Stimulated activated CD4-positive, alpha-beta T cell treated with anti-CD3 and anti-CD28 coated beads, Interleukin-2, amount 100 ng/mL, for 24 hours (primary cell): ENCODE data around the gene ZNF197.
"Not testable (repeated sequence)": the region's sequence is repeated elsewhere in the genome, so short reads cannot be mapped to it uniquely, and the experiment has no call there.

ENCODE experiments used
- DNase-seq, 2 donors: peaks; one replicate each; pipeline ENCODE4 v3.0.0-alpha.2; 2020

The ZNF197 gene

DNA sequence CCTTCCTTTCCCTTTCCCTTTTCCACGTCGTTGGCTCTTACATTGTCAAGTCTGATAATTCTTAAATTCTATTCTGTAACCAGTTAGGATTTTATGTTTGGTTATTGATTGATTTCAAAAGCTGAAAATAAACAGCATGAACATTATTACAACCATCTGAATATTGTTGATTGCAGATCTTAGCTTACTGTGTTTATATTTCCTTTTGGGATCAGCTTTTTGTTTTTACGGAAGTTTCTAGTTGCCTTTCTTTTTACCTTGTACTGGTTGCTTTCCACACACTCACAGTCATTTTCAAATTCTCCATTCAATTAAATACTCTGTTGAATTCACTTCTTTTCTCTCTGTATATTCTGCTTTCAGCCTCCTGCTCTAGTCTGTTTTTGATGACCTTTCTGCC lies 40.3 kb downstream of the ZNF197 start:
- no peak for DNase-seq

DNA sequence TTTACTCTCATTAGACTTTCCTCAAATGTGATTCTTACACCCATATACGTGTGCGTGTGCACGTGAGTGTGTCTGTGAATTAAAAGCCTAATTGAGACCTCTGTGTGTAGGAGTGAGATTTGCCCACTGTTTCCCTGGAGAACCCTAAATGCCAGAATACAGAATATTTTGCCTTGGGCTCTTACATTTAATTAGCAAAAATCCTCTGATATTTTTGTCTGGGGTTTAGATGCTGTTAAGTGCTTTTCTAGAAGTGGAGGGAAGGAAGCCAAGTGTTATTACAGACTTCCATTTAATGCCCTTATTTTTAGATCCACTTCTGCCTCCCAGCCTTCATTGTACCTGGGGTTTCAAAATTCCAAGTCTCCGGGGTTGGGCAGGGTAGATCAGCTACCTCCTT lies 41.5 kb downstream of the ZNF197 start:
- no peak for DNase-seq

- no peak for DNase-seq
Measured at GRCh38 chr3:44669760-44670159, 44.9 kb downstream of the ZNF197 start.

- not testable (repeated sequence) for DNase-seq
Measured at GRCh38 chr3:44673466-44673865, 48.6 kb downstream of the ZNF197 start.

- no peak for DNase-seq
Measured at GRCh38 chr3:44674211-44674610, 49.4 kb downstream of the ZNF197 start.

GRCh38 chr3:44678480-44679116 lies 53.8 kb downstream of the ZNF197 start:
- no peak for DNase-seq

DNA sequence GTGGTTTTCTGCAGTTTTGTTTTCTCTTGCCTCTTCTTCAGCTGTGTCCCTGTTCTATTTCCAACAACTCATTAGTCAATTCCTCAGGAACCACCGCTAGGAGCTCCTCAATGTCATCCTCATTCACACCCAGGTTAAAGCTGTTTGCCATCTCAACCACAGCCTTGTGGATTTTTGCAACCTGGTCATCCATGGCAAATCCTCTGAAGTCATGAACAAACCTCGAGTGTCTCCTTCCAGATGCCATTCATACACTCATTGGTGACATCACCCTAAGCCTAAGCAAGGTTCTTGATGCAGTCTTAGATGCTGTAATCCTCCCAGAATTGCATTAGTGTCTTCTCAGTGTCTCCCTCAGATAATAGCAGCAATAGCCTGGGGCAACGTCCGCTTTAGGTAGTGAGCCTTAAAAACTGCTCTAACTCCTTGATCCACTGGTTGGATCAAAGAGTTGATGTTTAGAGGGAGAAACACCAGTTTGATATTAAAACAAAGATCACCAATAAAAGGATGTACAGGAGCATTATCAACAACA lies 56.2 kb downstream of the ZNF197 start:
- DNase-seq = no peak

DNA sequence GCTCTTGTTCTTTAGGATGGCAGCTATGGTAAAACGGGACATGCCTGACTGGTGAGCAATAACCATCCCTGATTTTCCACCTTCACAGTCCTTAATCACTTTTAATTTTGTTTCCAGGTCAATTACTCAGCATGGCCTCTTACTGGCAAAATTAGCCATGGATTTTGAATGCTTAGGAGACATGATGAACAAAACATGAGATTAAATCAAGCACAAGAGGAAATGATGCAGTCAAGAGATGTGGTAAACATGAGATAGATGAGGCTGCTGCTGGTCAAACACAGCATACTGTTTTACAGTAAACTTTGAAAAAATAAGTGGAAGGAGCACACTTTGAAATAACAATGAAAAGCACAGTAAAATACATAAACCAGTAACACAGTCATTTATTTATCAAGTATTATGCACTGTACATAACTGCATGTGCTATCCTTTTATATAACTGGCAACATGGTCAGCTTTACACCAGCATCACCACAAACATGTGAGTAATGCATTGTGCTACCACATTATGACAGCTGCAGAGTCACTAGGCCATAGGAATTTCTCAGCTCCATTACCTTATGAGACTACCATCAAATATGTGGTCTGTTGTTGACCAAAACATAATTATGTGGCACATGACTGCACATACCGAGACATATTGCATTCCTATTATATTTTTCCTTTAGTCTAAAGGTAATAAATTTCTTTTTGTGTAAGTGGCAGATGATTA lies 57.5 kb downstream of the ZNF197 start:
- DNase-seq = no peak

- DNase-seq = peak; percentile 35 to 70
Measured at GRCh38 chr3:44685128-44685800, 60.4 kb downstream of the ZNF197 start.

- no peak for DNase-seq
Measured at GRCh38 chr3:44687898-44688297, 63.1 kb downstream of the ZNF197 start.
